ENCODE results near the gene GCK. TPM values are rescaled to one million over a fixed set of nuclear protein-coding genes. Genes with fewer than 3 reads are reported as not detected.
A peak's percentile ranks its signal among the peaks of the same experiment; 100 is the strongest.

GCK gene
- total RNA-seq, 1 donor from 2014 or later, result 2.4 TPM

DNA sequence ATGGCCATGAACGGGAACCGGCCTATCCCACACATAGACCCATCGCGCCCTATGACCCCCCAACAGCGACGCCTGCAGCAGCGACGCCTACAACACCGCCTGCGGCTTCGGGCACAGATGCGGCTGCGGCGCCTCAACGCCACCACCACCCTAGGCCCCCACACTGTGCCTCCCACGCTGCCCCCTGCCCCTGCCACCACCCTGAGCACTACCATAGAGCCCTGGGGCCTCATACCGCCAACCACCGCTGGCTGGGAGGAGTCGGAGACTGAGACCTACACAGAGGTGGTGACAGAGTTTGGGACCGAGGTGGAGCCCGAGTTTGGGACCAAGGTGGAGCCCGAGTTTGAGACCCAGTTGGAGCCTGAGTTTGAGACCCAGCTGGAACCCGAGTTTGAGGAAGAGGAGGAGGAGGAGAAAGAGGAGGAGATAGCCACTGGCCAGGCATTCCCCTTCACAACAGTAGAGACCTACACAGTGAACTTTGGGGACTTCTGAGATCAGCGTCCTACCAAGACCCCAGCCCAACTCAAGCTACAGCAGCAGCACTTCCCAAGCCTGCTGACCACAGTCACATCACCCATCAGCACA lies 75.4 kb downstream of the GCK start:
- no peaks in the 10 kb centered on the region for H3K27me3 Mint-ChIP-seq (ENCODE audit: insufficient read depth)
- no peaks in the 10 kb centered on the region for H3K4me1 Mint-ChIP-seq (ENCODE audit: low read depth)
- DNase-seq (ENCODE audit: low spot score), result no peak
- H3K27ac Mint-ChIP-seq, result no peak overlapping the region
- intact Hi-C loops (cut with micrococcal nuclease), result no loop called here
- H3K36me3 Mint-ChIP-seq (ENCODE audit: low read depth), result peaks cover 12% of the 10 kb centered on the region
- no peak overlapping the region for H3K4me3 Mint-ChIP-seq
- no peaks in the 10 kb centered on the region for H3K9me3 Mint-ChIP-seq

DNA sequence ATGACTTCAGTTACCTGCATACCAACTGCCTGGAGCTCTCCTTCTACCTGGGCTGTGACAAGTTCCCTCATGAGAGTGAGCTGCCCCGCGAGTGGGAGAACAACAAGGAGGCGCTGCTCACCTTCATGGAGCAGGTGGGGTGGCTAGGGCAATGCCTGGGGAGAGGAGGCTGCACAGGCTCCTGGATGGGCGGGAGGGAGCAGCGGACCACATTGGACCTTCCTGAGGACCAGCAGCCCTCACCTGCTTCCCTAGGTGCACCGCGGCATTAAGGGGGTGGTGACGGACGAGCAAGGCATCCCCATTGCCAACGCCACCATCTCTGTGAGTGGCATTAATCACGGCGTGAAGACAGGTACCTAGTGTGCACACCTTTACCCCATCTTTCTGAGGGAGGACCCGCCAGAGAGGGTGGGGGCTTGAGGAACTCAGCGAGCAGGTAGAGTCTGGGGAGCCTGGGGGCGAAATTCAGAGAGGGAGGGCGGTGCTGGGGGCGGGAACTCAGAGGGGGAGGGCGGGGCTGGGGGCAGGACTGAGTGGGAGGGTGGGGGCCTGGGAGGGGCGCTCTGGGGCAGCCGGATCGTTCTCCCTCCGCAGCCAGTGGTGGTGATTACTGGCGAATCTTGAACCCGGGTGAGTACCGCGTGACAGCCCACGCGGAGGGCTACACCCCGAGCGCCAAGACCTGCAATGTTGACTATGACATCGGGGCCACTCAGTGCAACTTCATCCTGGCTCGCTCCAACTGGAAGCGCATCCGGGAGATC lies 76.1 kb downstream of the GCK start:
- Mint-ChIP-seq H3K4me1 (ENCODE audit: low read depth) (no peaks in the 10 kb centered on the region), H3K4me3 (no peak overlapping the region), H3K27me3 (ENCODE audit: insufficient read depth) (no peaks in the 10 kb centered on the region), H3K9me3 (no peaks in the 10 kb centered on the region), H3K36me3 (ENCODE audit: low read depth) (peaks cover 9% of the 10 kb centered on the region), H3K27ac (no peak overlapping the region)
- intact Hi-C loops (cut with micrococcal nuclease), result no loop called here
- no peak for DNase-seq (ENCODE audit: low spot score)

DNA sequence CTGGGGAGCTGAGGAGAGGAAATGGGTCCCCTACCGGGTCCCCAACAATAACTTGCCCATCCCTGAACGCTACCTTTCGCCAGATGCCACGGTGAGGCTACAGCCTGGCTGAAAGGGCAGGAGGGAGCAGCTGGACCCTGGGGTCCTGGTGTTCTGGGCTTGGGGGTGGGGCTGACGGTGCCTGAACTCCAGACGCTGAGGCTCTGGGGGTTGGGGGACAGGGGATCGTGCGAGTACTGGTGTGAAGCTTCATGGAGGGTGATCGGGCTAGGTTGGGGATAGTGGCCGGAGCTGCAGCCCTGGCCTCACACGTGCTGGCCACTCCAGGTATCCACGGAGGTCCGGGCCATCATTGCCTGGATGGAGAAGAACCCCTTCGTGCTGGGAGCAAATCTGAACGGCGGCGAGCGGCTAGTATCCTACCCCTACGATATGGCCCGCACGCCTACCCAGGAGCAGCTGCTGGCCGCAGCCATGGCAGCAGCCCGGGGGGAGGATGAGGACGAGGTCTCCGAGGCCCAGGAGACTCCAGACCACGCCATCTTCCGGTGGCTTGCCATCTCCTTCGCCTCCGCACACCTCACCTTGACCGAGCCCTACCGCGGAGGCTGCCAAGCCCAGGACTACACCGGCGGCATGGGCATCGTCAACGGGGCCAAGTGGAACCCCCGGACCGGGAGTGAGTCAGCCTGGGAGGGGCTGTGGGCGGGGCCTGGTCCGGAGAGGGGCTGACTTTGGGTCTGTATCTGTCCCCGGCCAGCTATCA lies 76.8 kb downstream of the GCK start:
- no peak overlapping the region for H3K27ac Mint-ChIP-seq
- H3K4me1 Mint-ChIP-seq (ENCODE audit: low read depth), result no peaks in the 10 kb centered on the region
- DNase-seq (ENCODE audit: low spot score), result no peak
- no peak overlapping the region for H3K4me3 Mint-ChIP-seq
- intact Hi-C loops (cut with micrococcal nuclease), result no loop called here
- H3K27me3 Mint-ChIP-seq (ENCODE audit: insufficient read depth), result no peaks in the 10 kb centered on the region
- H3K9me3 Mint-ChIP-seq, result no peaks in the 10 kb centered on the region
- peaks cover 5% of the 10 kb centered on the region for H3K36me3 Mint-ChIP-seq (ENCODE audit: low read depth)

DNA sequence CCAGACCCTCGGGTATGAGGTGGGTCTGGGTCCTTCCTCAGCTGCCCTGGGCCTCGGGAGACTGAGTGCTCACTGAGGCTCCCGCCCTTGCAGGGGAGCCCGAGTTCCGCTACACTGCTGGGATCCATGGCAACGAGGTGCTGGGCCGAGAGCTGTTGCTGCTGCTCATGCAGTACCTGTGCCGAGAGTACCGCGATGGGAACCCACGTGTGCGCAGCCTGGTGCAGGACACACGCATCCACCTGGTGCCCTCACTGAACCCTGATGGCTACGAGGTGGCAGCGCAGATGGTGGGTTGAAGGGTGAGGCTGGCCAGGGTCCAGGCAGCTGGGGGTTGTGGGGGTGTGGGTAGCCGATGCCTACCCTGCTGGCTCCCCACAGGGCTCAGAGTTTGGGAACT lies 77.5 kb downstream of the GCK start:
- H3K36me3 Mint-ChIP-seq (ENCODE audit: low read depth), result peaks cover 5% of the 10 kb centered on the region
- no peak overlapping the region for H3K4me3 Mint-ChIP-seq
- H3K4me1 Mint-ChIP-seq (ENCODE audit: low read depth), result no peaks in the 10 kb centered on the region
- H3K27ac Mint-ChIP-seq, result no peak overlapping the region
- no peaks in the 10 kb centered on the region for H3K9me3 Mint-ChIP-seq
- DNase-seq (ENCODE audit: low spot score), result no peak
- intact Hi-C loops (cut with micrococcal nuclease), result no loop called here
- H3K27me3 Mint-ChIP-seq (ENCODE audit: insufficient read depth), result no peaks in the 10 kb centered on the region

DNA sequence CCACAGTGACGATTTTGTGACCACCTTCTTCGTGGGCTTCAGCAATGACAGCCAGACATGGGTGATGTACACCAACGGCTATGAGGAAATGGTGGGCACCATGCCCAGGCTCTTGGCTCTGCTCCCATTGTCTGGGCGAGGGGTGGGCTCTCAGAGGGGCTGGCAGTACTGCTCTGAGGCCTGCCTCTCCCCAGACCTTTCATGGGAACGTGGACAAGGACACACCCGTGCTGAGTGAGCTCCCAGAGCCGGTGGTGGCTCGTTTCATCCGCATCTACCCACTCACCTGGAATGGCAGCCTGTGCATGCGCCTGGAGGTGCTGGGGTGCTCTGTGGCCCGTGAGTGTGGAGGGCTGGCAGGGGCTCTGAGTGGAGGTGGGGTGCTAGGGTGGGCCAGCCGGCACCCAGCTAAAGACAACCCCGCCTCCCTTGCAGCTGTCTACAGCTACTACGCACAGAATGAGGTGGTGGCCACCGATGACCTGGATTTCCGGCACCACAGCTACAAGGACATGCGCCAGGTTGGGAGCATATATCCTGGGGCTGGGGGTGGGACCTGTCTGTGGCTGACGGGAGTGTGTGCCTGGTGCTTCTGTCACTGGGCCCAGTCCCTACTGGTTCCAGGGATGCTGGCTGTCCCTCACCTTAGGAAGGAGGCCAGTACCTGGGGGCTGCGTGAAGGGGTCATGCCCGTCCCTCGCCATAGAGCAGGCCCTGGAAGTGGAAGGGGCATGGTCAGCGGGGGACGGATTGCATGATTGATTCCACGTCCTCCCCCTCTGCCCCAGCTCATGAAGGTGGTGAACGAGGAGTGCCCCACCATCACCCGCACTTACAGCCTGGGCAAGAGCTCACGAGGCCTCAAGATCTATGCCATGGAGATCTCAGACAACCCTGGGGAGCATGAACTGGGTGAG lies 78.3 kb downstream of the GCK start:
- no peaks in the 10 kb centered on the region for H3K27me3 Mint-ChIP-seq (ENCODE audit: insufficient read depth)
- no peaks in the 10 kb centered on the region for H3K4me1 Mint-ChIP-seq (ENCODE audit: low read depth)
- intact Hi-C loops (cut with micrococcal nuclease), result no loop called here
- no peak overlapping the region for H3K4me3 Mint-ChIP-seq
- H3K27ac Mint-ChIP-seq, result no peak overlapping the region
- peaks cover 5% of the 10 kb centered on the region for H3K36me3 Mint-ChIP-seq (ENCODE audit: low read depth)
- no peak for DNase-seq (ENCODE audit: low spot score)
- H3K9me3 Mint-ChIP-seq, result no peaks in the 10 kb centered on the region

DNA sequence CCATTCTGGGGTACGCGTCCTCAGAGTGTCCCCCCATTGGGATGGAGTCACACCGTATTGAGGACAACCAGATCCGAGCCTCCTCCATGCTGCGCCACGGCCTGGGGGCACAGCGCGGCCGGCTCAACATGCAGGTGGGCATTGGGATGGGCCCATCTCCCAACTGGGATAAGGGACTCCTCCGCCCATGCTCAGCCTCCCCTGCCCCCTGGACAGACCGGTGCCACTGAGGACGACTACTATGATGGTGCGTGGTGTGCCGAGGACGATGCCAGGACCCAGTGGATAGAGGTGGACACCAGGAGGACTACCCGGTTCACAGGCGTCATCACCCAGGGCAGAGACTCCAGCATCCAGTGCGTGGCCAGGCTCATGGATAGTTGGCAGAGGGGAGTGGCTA lies 79.2 kb downstream of the GCK start:
- no peak for DNase-seq (ENCODE audit: low spot score)
- H3K4me1 Mint-ChIP-seq (ENCODE audit: low read depth), result peaks cover 9% of the 10 kb centered on the region
- no peak overlapping the region for H3K27ac Mint-ChIP-seq
- H3K27me3 Mint-ChIP-seq (ENCODE audit: insufficient read depth), result peaks cover 8% of the 10 kb centered on the region
- intact Hi-C loops (cut with micrococcal nuclease), result no loop called here
- no peak overlapping the region for H3K4me3 Mint-ChIP-seq
- no peaks in the 10 kb centered on the region for H3K9me3 Mint-ChIP-seq
- peaks cover 5% of the 10 kb centered on the region for H3K36me3 Mint-ChIP-seq (ENCODE audit: low read depth)

DNA sequence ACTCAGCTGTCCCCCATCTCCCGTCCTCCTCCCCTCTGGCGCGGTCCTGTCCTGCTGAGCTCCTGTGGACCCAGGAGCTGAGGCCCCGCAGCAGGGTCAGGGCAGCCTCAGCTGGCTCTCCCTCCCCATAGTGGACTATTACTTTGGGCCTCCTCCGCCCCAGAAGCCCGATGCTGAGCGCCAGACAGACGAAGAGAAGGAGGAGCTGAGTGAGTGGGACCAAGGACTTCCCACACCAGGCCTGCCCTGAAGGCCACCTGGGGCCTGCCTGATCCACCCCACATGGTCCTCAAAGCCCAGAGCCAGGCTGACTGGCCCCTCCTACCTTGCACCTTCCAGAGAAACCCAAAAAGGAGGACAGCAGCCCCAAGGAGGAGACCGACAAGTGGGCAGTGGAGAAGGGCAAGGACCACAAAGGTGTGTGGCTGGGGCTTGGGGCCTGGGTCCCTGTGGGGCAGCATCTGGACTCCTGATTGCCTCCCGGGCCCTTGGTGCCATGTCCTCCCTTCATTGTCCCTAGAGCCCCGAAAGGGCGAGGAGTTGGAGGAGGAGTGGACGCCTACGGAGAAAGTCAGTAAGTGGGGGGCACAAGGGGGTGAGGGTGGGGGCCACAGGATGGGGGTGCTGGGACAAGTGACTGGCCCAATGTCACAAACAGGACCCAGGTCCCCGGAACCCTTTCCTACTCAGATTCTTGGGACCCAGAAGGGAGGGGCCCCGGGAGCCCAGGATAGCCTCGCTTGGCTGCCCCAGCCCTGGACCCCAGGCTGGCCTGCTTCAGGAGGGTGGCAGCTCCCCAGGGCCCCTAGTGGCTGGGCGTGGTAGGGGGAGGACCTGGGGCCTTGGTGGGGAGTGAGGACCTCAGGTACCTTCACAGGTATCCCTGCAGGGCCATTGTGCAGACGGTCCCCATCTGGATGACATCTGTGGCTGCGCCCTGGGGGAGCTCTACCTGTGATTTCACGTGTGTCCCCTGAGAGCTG lies 80.2 kb downstream of the GCK start:
- Mint-ChIP-seq H3K36me3 (ENCODE audit: low read depth) (peaks cover 4% of the 10 kb centered on the region), H3K4me3 (no peak overlapping the region), H3K9me3 (no peaks in the 10 kb centered on the region), H3K27ac (no peak overlapping the region), H3K4me1 (ENCODE audit: low read depth) (peaks cover 10% of the 10 kb centered on the region), H3K27me3 (ENCODE audit: insufficient read depth) (peaks cover 8% of the 10 kb centered on the region)
- intact Hi-C loops (cut with micrococcal nuclease), result no loop called here
- DNase-seq (ENCODE audit: low spot score), result no peak

DNA sequence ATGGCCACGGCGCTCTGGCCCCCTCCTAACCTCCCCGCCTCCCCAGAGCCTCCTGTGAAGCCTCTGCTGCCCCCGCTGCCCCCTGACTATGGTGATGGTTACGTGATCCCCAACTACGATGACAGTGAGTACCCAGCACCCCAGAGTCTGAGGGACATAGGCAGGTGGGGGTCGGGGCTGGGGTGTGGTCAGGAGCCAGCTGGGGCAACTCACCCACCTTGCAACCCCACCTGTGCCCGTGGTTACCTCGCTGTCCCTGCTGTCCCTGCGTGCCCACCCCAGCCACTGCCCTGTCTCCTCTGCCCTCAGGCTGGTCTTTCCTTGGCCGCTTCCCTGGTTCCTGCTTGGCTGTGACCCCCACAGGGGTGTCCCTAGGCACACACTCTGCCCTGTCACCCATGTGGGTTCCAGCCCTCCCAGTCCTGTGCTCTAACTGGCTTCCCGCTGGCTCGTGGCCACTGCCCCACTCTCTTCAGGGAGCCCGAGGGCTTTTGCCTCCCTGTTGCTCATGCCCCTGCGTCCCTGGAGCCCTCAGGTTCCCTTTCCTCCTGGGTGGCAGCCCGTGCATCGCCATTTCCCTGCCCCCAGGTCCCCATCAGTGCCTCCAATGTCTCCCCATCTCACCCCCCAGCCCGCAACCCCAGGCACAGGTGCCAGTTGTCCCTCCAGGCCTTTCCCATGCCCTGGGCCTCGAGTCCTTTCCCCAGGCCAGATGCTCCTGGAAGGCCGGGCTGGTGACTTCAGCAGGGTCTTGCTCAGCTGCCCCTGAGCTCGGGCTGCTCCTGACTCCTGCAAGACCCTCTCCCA lies 81.1 kb downstream of the GCK start:
- Mint-ChIP-seq H3K27me3 (ENCODE audit: insufficient read depth) (peaks cover 13% of the 10 kb centered on the region), H3K4me3 (no peak overlapping the region), H3K36me3 (ENCODE audit: low read depth) (no peaks in the 10 kb centered on the region), H3K27ac (no peak overlapping the region), H3K9me3 (no peaks in the 10 kb centered on the region), H3K4me1 (ENCODE audit: low read depth) (peaks cover 10% of the 10 kb centered on the region)
- DNase-seq (ENCODE audit: low spot score), result no peak
- intact Hi-C loops (cut with micrococcal nuclease), result no loop called here

DNA sequence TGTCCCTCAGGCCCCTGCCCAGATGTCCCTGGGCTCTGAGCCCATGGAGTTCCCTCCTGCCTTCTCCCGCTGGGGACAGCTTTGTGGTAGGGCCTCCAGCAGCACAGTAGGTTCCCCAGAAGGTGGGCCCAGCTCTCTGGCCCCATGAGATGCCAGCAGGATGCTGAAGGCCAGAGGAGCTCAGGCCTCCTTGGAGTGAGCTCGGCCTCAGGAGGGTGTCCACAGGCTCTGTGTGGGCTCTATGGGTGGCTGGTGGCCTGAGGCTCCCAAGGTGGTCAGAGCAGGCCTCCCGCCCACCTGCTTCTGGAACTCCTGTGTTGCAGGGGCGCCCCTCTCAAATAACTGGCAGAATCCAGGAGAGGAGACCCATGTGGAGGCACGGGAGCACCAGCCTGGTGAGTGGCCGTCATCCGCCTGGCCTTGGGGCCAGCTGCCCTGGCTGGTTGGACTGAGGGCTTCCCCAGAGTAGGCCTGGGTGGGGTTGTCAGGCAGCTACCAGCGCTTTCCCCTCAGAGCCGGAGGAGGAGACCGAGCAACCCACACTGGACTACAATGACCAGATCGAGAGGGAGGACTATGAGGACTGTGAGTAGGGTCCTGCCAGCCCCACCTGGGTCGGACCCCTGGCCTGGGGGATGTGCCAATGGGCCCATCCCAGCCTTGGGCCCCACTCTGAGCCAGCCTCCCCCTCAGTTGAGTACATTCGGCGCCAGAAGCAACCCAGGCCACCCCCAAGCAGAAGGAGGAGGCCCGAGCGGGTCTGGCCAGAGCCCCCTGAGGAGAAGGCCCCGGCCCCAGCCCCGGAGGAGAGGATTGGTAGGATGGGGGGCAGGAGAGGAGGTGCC lies 81.9 kb downstream of the GCK start:
- intact Hi-C loops (cut with micrococcal nuclease), result no loop called here
- Mint-ChIP-seq H3K9me3 (no peaks in the 10 kb centered on the region), H3K27me3 (ENCODE audit: insufficient read depth) (peaks cover 16% of the 10 kb centered on the region), H3K27ac (no peak overlapping the region), H3K4me1 (ENCODE audit: low read depth) (peaks cover 10% of the 10 kb centered on the region), H3K36me3 (ENCODE audit: low read depth) (no peaks in the 10 kb centered on the region), H3K4me3 (no peak overlapping the region)
- no peak for DNase-seq (ENCODE audit: low spot score)

DNA sequence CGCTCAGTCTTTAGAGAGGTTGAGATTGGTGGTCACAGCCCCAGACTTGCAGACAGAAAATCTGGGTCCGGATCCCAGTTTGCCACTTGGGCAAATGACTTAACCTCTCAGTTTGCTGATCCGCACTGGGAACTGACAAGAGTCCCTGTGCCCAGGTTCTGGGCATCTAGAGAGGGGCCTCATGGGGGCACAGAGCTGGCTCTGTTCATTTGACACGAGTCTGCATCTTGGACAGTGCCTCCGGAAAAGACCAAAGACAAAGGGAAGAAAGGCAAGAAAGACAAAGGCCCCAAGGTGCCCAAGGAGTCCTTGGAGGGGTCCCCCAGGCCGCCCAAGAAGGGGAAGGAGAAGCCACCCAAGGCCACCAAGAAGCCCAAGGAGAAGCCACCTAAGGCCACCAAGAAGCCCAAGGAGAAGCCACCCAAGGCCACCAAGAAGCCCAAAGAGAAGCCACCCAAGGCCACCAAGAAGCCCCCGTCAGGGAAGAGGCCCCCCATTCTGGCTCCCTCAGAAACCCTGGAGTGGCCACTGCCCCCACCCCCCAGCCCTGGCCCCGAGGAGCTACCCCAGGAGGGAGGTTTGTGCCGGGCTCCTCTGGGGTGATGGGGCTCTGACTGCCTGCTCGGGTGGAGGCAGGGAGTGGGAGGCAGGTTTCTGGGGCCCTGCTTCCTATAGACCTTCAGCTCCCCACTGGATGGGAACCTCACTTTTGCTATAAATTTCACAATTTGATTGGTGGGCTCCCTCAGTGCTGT lies 82.8 kb downstream of the GCK start:
- Mint-ChIP-seq H3K36me3 (ENCODE audit: low read depth) (no peaks in the 10 kb centered on the region), H3K4me3 (peak overlapping the region; percentile 61), H3K9me3 (no peaks in the 10 kb centered on the region), H3K27ac (no peak overlapping the region), H3K4me1 (ENCODE audit: low read depth) (peaks cover 10% of the 10 kb centered on the region), H3K27me3 (ENCODE audit: insufficient read depth) (peaks cover 20% of the 10 kb centered on the region)
- no peak for DNase-seq (ENCODE audit: low spot score)
- intact Hi-C loops (cut with micrococcal nuclease), result no loop called here
